ENCODE results near the gene ZNF469. TPM values are rescaled to one million over a fixed set of nuclear protein-coding genes. Genes with fewer than 3 reads are reported as not detected.
"Not testable (repeated sequence)": the region's sequence is repeated elsewhere in the genome, so short reads cannot be mapped to it uniquely, and the experiment has no call there.

The ZNF469 gene
- total RNA-seq, 1 experiment from 2014 or later, result 0.82 TPM

DNA sequence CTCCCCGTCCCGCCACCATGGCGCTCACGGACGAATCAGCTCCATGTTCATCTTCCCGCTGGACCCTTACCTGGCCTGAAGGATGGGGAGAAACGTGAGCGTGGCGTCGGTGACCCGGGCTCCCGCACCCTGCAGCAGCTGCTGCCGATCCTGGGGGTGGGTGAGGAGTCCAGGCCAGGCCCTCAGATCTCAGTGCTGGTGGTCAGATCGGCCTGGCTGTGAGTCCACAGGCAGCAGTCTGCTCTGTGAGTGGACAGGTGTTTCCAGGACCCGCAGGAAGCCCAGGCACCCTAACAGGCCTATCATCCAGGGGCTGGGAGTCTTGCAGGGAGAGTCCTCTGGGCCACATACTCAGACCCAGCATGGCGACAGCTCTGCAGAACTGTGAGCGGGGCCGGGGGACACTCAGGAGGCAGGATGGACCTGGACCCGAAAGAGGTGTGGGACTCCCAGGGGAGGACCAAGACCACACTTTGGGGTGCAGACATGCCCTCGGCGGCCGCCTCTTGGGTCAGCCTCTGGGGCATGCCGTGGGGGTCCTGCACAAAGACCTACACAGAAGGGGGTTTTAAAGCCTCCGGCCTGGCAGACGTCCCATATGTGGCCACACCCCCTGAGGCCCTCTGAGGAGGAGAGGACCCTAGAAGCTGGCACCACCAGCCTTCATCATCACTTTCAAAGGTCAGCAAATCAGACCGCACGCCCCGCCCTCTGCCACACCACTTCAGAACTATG, 27.2 kb upstream of the ZNF469 start:
- Histone ChIP-seq H3K4me3 (no peak overlapping the region), H3K36me3 (no peaks in the 10 kb centered on the region), H3K27me3 (no peaks in the 10 kb centered on the region), H3K9me3 (no peaks in the 10 kb centered on the region)
- no peak for DNase-seq

DNA sequence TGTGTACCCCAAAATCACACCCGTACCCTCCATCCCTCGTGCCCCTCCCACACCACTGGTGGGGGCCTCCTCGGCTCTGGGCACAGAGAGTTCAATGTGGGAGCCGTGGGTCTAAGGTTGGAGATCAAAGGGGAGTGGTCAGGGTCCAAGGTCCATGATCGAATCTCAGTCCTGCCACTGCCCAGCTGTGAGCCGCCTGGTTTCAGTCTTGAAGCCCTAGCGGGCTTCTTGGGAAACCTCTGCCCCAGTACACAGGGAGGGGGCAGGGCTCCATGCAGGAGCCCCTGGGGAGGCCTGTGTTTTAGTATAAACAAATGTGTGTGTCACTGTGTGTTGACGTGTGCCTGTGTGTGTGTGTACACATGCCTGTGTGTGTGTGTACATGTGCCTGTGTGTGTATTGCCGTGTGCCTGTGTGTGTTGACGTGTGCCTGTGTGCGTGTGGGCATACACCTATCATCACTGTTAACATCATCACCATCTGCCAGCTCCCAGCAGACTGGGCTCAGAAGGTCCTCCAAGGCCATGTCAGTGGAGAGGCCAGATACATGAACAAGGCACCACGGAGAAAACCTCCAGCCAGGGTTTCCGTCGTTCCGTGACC, 26.5 kb upstream of the ZNF469 start:
- Histone ChIP-seq H3K36me3 (no peaks in the 10 kb centered on the region), H3K4me3 (no peak overlapping the region), H3K9me3 (no peaks in the 10 kb centered on the region), H3K27me3 (no peaks in the 10 kb centered on the region)
- no peak for DNase-seq

DNA sequence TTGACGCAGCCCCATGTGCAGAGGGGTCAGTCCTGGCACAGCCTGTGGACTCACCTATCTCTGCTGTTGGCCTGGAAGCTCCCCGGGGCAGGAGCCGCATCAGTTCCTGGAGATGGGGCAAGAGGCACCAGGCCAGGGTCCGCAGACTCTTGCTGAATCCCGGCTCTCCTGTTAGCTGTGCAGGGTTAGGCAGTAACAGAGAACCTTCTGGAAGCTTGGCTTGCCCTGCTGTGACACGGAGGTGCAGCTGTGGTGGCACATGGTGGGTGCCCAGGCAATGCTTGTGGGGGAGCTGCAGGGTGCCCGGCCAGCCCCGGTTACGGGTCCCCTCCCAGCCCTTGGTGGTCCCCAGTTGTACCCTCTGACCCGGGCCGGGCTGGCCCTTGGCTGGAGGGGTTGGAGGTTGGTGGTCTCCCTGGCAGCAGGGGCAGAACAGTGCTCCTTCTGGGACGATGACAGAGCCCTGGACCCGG, 26.0 kb upstream of the ZNF469 start:
- DNase-seq, result no peak
- no peaks in the 10 kb centered on the region for H3K27me3 ChIP-seq
- no peak overlapping the region for H3K4me3 ChIP-seq
- H3K36me3 ChIP-seq, result no peaks in the 10 kb centered on the region
- no peaks in the 10 kb centered on the region for H3K9me3 ChIP-seq

DNA sequence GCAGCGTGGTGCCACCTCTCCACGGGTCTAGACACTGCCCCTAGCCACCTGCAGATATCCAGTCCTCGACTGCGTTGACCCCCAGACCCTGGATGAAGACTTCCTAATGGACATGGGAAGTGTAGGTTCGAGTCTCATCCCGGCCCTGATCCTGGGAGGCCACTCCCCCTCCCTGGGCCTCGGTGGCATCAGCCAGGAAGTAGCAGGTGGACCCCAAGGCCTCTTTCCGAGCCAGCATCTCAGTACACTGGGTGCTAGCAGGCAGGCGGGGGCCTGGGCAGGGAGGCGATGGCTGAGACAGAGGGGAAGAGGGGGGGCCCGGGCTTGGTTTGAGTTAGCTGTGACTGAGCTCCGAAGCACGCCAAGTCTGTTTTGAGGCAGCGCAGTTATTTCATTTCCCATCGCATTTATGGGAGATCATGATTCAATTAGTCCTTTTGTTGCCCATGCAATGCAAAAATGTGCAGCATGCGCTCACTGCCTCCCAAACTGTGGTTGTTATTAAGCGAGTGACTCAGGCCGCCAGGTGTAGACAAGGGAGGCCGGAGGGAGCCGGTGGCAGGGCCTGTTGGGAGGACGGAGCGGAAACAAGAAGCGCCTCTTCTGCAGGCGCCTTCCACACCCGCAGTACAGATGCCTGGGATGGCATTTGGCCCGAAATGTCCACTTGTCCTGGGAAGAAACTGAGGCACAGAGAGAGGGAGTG, 25.3 kb upstream of the ZNF469 start:
- Histone ChIP-seq H3K36me3 (no peaks in the 10 kb centered on the region), H3K4me3 (no peak overlapping the region), H3K27me3 (no peaks in the 10 kb centered on the region), H3K9me3 (no peaks in the 10 kb centered on the region)
- DNase-seq, result no peak

DNA sequence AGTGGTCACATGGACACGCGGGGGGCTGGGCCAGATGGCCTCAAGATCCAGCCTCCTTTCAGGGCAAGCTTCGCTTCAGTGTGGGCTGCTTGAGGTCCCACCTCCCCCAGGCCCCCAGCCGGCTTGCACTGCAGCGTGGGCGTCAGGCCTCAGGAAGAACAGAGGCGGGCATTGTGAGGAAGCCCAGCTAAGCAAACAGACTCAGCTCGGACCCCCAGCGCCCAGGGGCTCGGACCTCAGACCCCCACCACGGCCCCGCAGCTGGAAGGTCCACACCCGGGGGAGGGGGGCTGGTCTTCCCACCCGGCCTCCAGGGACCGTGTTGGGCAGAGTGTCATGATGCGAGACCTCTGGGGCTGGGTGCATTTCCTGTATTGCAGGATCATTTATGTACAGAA, 24.7 kb upstream of the ZNF469 start:
- Histone ChIP-seq H3K9me3 (no peaks in the 10 kb centered on the region), H3K4me3 (no peak overlapping the region), H3K27me3 (no peaks in the 10 kb centered on the region), H3K36me3 (no peaks in the 10 kb centered on the region)
- no peak for DNase-seq

DNA sequence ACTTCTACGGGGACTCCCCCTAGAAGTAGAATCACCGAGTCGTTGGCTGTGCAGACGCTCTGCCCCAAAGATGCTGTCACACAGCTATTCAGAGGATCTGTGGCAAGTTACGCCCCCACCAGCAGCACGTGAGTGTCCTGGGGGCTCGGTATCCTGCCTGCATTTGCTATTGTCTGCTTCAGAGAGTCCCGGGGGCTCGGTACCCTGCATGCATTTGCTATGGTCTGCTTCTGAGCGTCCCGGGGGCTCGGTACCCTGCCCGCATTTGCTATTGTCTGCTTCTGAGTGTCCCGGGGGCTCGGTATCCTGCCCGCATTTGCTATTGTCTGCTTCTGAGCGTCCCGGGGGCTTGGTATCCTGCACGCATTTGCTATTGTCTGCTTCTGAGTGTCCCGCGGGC, 23.8 kb upstream of the ZNF469 start:
- Histone ChIP-seq H3K36me3 (no peaks in the 10 kb centered on the region), H3K9me3 (no peaks in the 10 kb centered on the region), H3K4me3 (no peak overlapping the region), H3K27me3 (no peaks in the 10 kb centered on the region)
- DNase-seq, result no peak

DNA sequence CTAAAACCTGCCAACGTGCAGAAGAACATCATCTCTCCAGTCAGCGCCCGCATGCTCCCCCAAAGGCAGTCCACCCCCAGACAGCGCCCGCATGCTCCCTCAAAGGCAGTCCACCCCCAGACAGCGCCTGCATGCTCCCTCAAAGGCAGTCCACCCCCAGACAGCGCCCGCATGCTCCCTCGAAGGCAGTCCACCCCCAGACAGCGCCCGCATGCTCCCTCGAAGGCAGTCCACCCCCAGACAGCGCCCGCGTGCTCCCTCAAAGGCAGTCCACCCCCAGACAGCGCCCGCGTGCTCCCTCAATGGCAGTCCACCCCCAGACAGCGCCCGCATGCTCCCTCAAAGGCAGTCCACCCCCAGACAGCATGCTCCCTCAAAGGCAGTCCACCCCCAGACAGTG, 22.4 kb upstream of the ZNF469 start:
- not testable (repeated sequence) for H3K27me3 ChIP-seq, DNase-seq, H3K4me3 ChIP-seq, H3K36me3 ChIP-seq, H3K9me3 ChIP-seq

DNA sequence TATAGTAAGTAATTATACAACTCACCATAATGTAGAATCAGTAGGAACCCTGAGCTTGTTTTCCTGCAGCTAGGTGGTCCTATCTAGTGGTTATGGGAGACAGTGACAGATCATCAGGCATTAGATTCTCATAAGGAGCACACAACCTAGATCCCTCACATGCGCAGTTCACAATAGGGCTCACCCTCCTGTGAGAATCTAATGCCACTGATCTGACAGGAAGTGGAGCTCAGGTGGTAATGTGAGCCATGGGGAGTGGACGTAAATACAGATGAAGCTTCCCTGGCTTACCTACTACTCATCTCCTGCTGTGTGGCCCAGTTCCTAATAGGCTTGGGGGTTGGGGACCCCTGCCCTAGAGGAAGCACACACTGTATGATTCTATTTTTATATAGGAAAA, 21.8 kb upstream of the ZNF469 start:
- Histone ChIP-seq H3K27me3 (no peaks in the 10 kb centered on the region), H3K9me3 (no peaks in the 10 kb centered on the region), H3K4me3 (no peak overlapping the region), H3K36me3 (no peaks in the 10 kb centered on the region)
- DNase-seq, result no peak

DNA sequence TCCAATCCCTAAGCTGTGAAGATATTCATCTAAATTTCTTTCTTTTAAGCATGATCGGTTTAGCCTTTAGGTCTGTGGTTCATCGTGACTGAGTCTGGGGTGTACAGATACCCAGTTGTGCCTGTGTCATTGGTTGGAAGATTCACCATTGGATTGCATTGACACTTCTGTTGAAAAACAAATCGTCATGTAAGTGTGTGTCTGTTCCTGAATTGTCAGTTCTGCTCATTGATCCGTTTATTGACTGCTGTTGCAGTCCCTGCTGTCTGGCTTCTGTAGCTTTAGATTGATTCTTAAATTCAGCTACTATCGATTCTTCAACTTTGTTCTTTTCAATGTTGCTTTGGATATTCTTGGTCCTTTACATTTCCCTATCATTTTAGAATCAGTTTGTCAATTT, 21.0 kb upstream of the ZNF469 start:
- H3K27me3 ChIP-seq, result no peaks in the 10 kb centered on the region
- H3K9me3 ChIP-seq, result no peaks in the 10 kb centered on the region
- no peak overlapping the region for H3K4me3 ChIP-seq
- H3K36me3 ChIP-seq, result no peaks in the 10 kb centered on the region
- DNase-seq, result no peak

DNA sequence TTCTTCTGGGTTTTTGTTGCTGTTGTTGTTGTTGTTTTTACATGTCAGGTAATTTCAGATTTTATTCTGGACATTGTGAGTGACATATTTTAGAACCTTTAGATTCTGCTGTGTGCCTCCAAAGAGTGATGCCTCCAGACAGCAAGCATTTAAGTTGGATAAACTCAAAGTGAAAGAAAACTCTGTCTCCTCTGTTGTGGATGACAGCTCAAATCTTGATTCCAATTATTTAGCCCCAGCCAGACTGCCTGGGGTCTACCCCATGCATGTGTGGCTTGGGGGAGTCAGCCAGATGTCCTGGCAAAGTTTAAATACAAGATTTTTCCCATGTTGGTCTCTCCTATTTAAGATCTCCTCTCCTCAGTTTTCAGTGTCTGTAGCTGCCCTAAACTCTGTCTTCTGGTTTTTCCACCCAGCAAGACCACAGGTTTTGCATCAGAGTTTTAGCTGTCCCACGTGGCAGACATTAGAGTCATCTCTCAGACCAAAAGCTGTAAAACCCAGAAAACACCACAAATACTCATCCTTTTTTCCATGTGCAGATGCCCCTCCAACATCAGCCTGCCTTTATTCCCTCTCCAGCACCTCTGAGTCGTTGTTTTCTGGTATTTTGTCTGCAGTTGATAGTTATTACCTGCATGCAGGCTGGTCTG, 19.4 kb upstream of the ZNF469 start:
- Histone ChIP-seq H3K9me3 (no peaks in the 10 kb centered on the region), H3K27me3 (no peaks in the 10 kb centered on the region), H3K36me3 (no peaks in the 10 kb centered on the region), H3K4me3 (no peak overlapping the region)
- DNase-seq, result no peak

DNA sequence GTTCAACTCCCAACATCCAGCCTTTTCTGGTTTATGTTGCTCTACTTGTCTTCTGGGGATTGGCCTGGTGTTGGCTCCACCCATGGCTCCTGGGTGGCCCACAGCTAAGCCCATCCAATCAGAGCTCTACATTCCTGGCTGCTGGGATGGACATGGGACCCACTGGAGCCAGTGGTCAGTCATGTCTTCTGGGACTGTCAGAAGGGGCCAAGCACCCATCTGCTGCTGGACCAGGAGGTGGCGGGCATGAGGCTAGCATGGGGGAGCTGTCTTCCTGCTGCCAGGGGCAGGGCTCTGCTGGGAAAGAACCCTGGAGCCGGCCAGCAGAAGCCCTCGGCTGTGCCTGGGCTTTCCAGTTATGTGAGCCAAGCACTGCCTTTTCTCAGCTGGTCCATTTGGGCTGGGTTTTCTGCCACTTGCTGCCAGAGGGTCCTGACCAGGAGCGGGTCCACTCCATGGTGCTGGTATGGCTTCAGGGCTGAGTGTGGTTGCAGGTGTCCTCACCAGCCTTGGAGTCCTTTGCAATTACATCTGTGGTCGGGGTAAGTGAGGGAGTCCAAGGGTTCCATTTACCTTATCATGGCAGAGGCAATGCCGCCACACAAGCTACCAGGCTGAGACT, 17.4 kb upstream of the ZNF469 start:
- H3K4me3 ChIP-seq, result no peak overlapping the region
- DNase-seq, result no peak
- H3K27me3 ChIP-seq, result no peaks in the 10 kb centered on the region
- H3K36me3 ChIP-seq, result no peaks in the 10 kb centered on the region
- no peaks in the 10 kb centered on the region for H3K9me3 ChIP-seq

DNA sequence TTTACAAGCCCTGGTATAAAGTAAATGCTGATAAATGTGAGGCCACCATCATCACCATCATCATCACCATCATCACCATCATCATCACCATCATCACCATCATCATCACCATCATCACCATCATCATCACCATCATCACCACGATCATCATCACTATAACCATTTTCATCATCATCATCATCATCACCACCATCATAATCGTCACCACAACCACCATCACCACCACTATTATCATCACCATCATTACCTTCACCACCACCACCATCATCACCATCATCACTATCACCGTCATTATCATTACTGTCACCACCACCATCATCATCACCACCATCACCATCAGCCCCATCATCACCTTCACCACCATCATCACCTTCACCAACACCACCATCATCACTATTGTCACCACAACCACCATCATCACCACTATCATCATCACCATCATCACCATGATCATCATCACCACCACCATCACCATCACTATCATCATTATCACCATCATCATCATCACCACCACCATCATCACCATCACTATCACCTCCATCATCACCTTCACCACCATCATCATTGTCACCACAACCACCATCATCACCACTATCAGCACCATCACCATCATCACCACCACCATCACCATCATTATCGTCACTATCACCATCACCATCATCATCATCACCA, 16.6 kb upstream of the ZNF469 start:
- no peaks in the 10 kb centered on the region for H3K36me3 ChIP-seq
- no peak overlapping the region for H3K4me3 ChIP-seq
- H3K9me3 ChIP-seq, result no peaks in the 10 kb centered on the region
- no peak for DNase-seq
- no peaks in the 10 kb centered on the region for H3K27me3 ChIP-seq

DNA sequence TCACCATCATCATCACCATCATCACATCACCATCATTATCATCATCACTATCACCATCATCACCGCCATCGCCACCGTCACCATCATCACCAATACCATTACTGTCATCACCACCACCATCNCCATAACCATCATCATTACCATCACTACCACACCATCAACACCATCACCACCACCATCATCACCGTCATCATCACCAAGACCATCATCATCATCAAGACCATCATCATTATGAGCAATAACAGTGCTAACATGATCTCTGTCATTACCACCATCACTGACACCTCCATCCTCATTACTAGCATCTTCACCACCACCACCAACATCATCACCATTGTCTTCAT, 16.1 kb upstream of the ZNF469 start:
- no peak overlapping the region for H3K4me3 ChIP-seq
- no peak for DNase-seq
- no peaks in the 10 kb centered on the region for H3K9me3 ChIP-seq
- H3K27me3 ChIP-seq, result no peaks in the 10 kb centered on the region
- no peaks in the 10 kb centered on the region for H3K36me3 ChIP-seq

DNA sequence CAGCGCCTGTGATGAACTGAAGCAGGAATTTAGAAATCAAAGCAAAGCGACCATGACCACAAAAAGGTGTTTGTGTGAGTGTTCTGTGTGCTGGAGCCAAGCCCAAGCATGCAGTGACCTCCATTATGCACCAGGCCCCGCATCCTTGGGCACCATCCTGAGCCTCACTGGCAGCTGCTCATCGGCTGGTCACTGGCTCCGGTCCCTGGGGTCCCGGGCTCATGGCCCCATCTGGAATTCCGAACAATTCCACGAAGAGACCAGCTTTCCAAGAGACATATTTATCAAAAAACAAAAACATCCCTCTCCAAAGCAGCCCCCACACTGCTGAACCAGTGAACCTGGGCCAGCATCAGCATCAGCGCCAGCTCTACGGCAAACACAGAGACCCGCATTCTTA, 15.2 kb upstream of the ZNF469 start:
- H3K4me3 ChIP-seq, result no peak overlapping the region
- DNase-seq, result no peak
- H3K9me3 ChIP-seq, result no peaks in the 10 kb centered on the region
- H3K27me3 ChIP-seq, result no peaks in the 10 kb centered on the region
- no peaks in the 10 kb centered on the region for H3K36me3 ChIP-seq

DNA sequence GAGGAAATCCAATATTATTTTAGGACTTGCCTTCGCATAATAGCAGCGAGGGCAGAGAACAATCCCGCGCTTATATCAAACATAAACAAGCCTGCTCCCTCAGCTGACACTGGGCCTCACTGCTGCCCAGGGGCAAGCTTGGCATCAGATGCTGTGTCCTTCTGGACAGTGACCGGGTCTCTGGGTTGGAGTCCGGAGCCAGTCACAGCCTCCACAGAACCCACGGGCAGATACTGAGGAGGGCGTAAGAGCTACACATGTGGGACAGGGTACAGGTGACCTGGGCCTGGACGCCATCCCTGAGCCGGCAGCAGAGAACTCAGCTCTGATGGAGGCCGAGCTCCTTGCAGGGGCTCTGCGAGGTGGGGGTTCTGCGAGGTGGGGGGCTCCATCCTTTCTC, 14.7 kb upstream of the ZNF469 start:
- no peak for DNase-seq

DNA sequence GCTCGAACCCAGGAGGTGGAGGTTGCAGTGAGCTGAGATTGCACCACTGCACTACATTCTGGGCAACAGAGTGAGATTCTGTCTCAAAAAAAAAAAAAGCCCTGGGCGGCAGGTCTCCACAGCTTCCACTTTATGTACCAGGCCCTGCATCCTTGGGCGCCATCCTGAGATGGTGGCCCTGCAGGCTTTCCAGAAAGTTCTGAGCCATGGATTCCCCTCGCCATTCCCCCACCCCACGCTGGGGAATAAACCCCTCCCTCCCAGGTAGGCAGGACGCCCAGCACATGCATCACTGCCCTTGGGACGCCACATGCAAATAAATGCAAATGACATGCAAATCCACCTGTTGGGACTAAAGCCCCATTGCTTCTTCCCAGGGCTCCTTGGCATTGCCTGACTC, 13.8 kb upstream of the ZNF469 start:
- DNase-seq, result no peak
- Histone ChIP-seq H3K36me3 (no peaks in the 10 kb centered on the region), H3K4me3 (no peak overlapping the region)

More for the DNA sequence above, 14.7 kb upstream of the ZNF469 start:
- Histone ChIP-seq H3K27me3 (no peaks in the 10 kb centered on the region), H3K36me3 (no peaks in the 10 kb centered on the region), H3K9me3 (no peaks in the 10 kb centered on the region), H3K4me3 (no peak overlapping the region)

More for the DNA sequence above, 13.8 kb upstream of the ZNF469 start:
- Histone ChIP-seq H3K27me3 (no peaks in the 10 kb centered on the region), H3K9me3 (no peaks in the 10 kb centered on the region)

Measured in MG63 (cell line).